Measurements from ENCODE around the gene DIO2.

Gene DIO2

GRCh38 chr14:80211153-80212022 is at the start of gene DIO2:
TSS of gene DIO2 (minus strand) at chr14:80211504. CDS start at chr14:80211472, 32 bp downstream.
- DNase-seq = no peak

GRCh38 chr14:80260645-80261044 is 49.3 kb upstream of the DIO2 start:
- DNase-seq = no peak

GRCh38 chr14:80239631-80240030 is 28.3 kb upstream of the DIO2 start:
- no peak for DNase-seq

GRCh38 chr14:80237143-80237542 is 25.8 kb upstream of the DIO2 start:
- DNase-seq = no peak

- no peak for DNase-seq
Observed at GRCh38 chr14:80233470-80234089, 22.3 kb upstream of the DIO2 start.

GRCh38 chr14:80231702-80232101 is 20.4 kb upstream of the DIO2 start:
- no peak for DNase-seq

- no peak for DNase-seq
Observed at GRCh38 chr14:80223696-80224465, 12.6 kb upstream of the DIO2 start.

GRCh38 chr14:80216818-80217217 is 5.5 kb upstream of the DIO2 start:
- no peak for DNase-seq

- DNase-seq = no peak
Observed at GRCh38 chr14:80215756-80216581, 4.7 kb upstream of the DIO2 start.

- no peak for DNase-seq
Observed at GRCh38 chr14:80215081-80215480, 3.8 kb upstream of the DIO2 start.

- DNase-seq = no peak
Observed at GRCh38 chr14:80213602-80214001, 2.3 kb upstream of the DIO2 start.

- DNase-seq = no peak
Observed at GRCh38 chr14:80212023-80212397, 706 bp upstream of the DIO2 start.

GRCh38 chr14:80208461-80208860 is 2.8 kb downstream of the DIO2 start:
- DNase-seq = no peak

GRCh38 chr14:80206351-80207080 is 4.8 kb downstream of the DIO2 start:
- no peak for DNase-seq

GRCh38 chr14:80202888-80203562 is 8.3 kb downstream of the DIO2 start:
- DNase-seq = no peak

GRCh38 chr14:80200093-80200492 is 11.2 kb downstream of the DIO2 start:
- DNase-seq = no peak

GRCh38 chr14:80188571-80188970 is 22.7 kb downstream of the DIO2 start:
- DNase-seq = no peak

GRCh38 chr14:80186301-80186800 is 25.0 kb downstream of the DIO2 start:
- no peak for DNase-seq

GRCh38 chr14:80176893-80177292 is 34.4 kb downstream of the DIO2 start:
- DNase-seq = no peak

- no peak for DNase-seq
Observed at GRCh38 chr14:80172375-80173051, 38.8 kb downstream of the DIO2 start.

Measured in left hindlimb (tissue), 1 donor.